Measurements from ENCODE around the gene GRAP2. TPM values are rescaled to one million over a fixed set of nuclear protein-coding genes. Genes with fewer than 3 reads are reported as not detected.
A peak's percentile ranks its signal among the peaks of the same experiment; 100 is the strongest.

The GRAP2 gene
- total and polyA plus RNA-seq, 2 of the 4 experiments (the other 2 are of a cell fraction) = not detected

DNA sequence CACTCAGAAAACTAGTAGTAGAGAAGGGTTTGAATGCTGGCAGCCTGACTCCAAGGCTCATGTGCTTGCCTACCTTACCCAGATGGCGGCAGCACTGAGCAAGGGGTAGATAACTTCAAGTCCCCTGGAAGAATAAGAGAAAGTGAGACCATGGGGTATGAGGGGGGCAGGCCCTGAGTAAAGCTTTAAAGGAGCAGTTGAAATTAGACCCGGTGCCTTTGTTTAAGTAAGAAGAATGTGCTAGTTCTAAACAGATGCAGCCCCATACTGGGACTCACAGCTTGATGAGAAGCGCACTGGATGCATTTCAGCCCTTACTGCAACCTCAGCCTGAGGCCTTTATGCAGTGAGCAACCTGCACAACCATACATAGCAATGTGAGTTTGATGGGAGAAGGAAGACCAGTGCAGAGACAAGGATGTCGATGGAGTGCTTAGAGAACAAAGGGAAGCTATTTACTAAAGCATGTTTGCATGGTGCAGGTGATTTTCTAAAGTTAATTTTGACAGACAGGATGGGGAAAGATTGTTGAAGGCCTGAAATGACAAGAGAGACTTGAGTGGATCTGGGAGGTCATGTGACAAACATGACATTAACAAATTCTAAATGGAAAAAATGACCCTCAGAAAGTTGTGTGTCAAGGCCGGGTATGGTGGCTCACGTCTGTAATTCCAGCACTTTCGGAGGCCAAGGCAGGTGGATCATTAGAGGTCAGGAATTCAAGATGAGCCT lies 32.2 kb downstream of the GRAP2 start (continued):
- TF ChIP-seq RAD21 (IDR thresholded peaks at IDR 0.05; ENCODE audit: low read length) = peak; percentile 49

DNA sequence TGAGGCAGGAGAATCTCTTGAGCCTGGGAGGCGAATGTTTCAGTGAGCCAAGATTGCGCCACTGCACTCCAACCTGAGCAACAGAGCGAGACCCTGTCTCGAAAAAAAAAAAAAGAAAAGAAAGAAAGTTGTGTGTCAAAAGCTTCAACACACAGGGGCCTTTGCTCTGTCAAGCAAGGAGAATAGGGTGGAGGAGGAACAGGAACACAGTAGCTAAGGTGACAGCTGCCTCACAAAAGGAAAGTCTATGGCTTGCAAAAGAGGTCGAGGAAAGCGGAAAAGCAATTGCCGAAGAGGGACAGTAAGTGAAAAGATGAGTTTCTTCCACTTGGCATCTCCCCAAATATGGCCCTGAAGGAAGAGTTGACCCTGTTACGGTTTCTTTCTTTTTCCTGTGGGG lies 32.9 kb downstream of the GRAP2 start:
- in situ Hi-C loops (cut with MboI; ENCODE audit: low sequenced_read_pairs) (no loop called here), dilution Hi-C loops (cut with HindIII; ENCODE audit: low sequenced_read_pairs, unreplicated experiment) (no loop called here), intact Hi-C loops (cut with micrococcal nuclease) (no loop called here)
- peaks cover 70% of the 10 kb centered on the region for H3K27me3 ChIP-seq (ENCODE audit: control insufficient read depth, insufficient read depth, low read length)
- no peak overlapping the region for H3K4me2 ChIP-seq (ENCODE audit: low read depth, low read length)
- H2BK20ac ChIP-seq (ENCODE audit: low read depth, low read length) = no peak overlapping the region
- ChIA-PET POLR2A (ENCODE audit: unreplicated experiment) (no interaction called here), CTCF (interaction anchor here (0.7 kb wide), 1 partner anchor 91 kb away, joined by 3 read pairs; no protein-coding TSS in a partner anchor)
- H4K5ac ChIP-seq (ENCODE audit: low read depth, low read length) = no peak overlapping the region
- H3K79me1 ChIP-seq (ENCODE audit: low read depth in 1 of 2, low read length in 2 of 2) = no peaks in the 10 kb centered on the region
- H4K91ac ChIP-seq (ENCODE audit: insufficient read depth, low read depth, low read length) = no peak overlapping the region
- ATAC-seq (ENCODE audit: low read depth) = no peak
- H4K20me1 ChIP-seq (ENCODE audit: insufficient read depth, low read length) = no peaks in the 10 kb centered on the region
- no peak overlapping the region for H2AK5ac ChIP-seq (ENCODE audit: low read depth, low read length)
- H2AFZ ChIP-seq (replicated peaks; ENCODE audit: low read length, poor library complexity) = no peak overlapping the region
- no peaks in the 10 kb centered on the region for H3K9me3 ChIP-seq (ENCODE audit: control insufficient read depth, insufficient read depth, low read length)
- no peak overlapping the region for H4K8ac ChIP-seq (ENCODE audit: low read depth in 2 of 2, low read length in 2 of 2)
- H3K9me1 ChIP-seq (ENCODE audit: insufficient read depth, low read length) = no peaks in the 10 kb centered on the region
- BruUV-seq (replicated peaks) = no TSS peak
- H3K27ac ChIP-seq (ENCODE audit: insufficient read depth, low read length) = no peak overlapping the region
- H3K23ac ChIP-seq (ENCODE audit: low read depth, low read length) = no peak overlapping the region
- H3K18ac ChIP-seq (ENCODE audit: low read depth, low read length) = no peak overlapping the region
- no peak overlapping the region for H2BK15ac ChIP-seq (ENCODE audit: low read depth, low read length)
- no peak overlapping the region for H3K14ac ChIP-seq (replicated peaks; ENCODE audit: low read depth, low read length)
- H3K4ac ChIP-seq (ENCODE audit: low read depth, low read length) = no peak overlapping the region
- no peak overlapping the region for H3K4me3 ChIP-seq (ENCODE audit: insufficient read depth, low read depth, low read length)
- H3K9ac ChIP-seq (ENCODE audit: low read depth, low read length) = no peak overlapping the region
- DNase-seq = no peak
- no peak for TF ChIP-seq CEBPB (IDR thresholded peaks at IDR 0.05; ENCODE audit: low read depth, low read length)
- TF ChIP-seq RAD21 (IDR thresholded peaks at IDR 0.05; ENCODE audit: low read length) = no peak
- no peak for TF ChIP-seq RCOR1 (IDR thresholded peaks at IDR 0.05; ENCODE audit: insufficient replicate concordance, low read length)
- TF ChIP-seq CHD1 (IDR thresholded peaks at IDR 0.05; ENCODE audit: low read depth, low read length) = no peak
- TF ChIP-seq, protein P1, sequence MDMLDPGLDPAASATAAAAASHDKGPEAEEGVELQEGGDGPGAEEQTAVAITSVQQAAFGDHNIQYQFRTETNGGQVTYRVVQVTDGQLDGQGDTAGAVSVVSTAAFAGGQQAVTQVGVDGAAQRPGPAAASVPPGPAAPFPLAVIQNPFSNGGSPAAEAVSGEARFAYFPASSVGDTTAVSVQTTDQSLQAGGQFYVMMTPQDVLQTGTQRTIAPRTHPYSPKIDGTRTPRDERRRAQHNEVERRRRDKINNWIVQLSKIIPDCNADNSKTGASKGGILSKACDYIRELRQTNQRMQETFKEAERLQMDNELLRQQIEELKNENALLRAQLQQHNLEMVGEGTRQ (IDR thresholded peaks at IDR 0.05; ENCODE audit: low read depth, low read length) = no peak
- no peak for TF ChIP-seq MAZ (IDR thresholded peaks at IDR 0.05; ENCODE audit: borderline replicate concordance, low read depth, low read length)
- no peak for TF ChIP-seq MXI1 (IDR thresholded peaks at IDR 0.05; ENCODE audit: borderline replicate concordance, low read depth, low read length)
- TF ChIP-seq SMC3 (IDR thresholded peaks at IDR 0.05; ENCODE audit: low read depth, low read length) = no peak
- no peak for TF ChIP-seq NFE2L2 (IDR thresholded peaks at IDR 0.05; ENCODE audit: low read depth, low read length)
- no peak for TF ChIP-seq BHLHE40 (IDR thresholded peaks at IDR 0.05; ENCODE audit: low read depth, low read length)
- no peak for TF ChIP-seq FOS (IDR thresholded peaks at IDR 0.05; ENCODE audit: low read depth, low read length)
- TF ChIP-seq MAFK (IDR thresholded peaks at IDR 0.05; ENCODE audit: low read depth, low read length) = no peak
- H2AK9ac ChIP-seq (replicated peaks; ENCODE audit: low read depth, low read length, poor library complexity) = no peak overlapping the region
- H3K56ac ChIP-seq (ENCODE audit: extremely low read depth, insufficient read depth, low read length) = no peak overlapping the region
- no peaks in the 10 kb centered on the region; the same call in 1 of the 2 replicates for H3K4me1 ChIP-seq (ENCODE audit: control insufficient read depth, insufficient read depth, low read length)
- H3K36me3 ChIP-seq (ENCODE audit: control insufficient read depth, insufficient read depth, low read length) = no peaks in the 10 kb centered on the region
- no peak overlapping the region for H2BK5ac ChIP-seq (ENCODE audit: low read depth, low read length, poor library complexity, severe bottlenecking)
- 93% methylated on average over 2 of the region's 8 CpGs; no CpG with 5 or more reads in 1 of the 2 experiments for WGBS, 2 experiments (ENCODE audit: extremely low coverage in 2 of 2, insufficient read length in 1 of 2)
- no peak overlapping the region for H2BK120ac ChIP-seq (ENCODE audit: low read depth, low read length)
